Suprapubic skin (tissue), 4 donors: ENCODE measurements around the gene CEACAM6. TPM values are rescaled to one million over a fixed set of nuclear protein-coding genes. Genes with fewer than 3 reads are reported as not detected.
A peak's percentile ranks its signal among the peaks of the same experiment; 100 is the strongest.

Source experiments
- DNase-seq, 2 donors: peaks; one replicate each; pipeline ENCODE4 v3.0.0-alpha.2; 2019; ENCODE audit warnings: low spot score in 2 of 2
- H3K27ac ChIP-seq: fragments of 200-600 bp; sonication (generic); one replicate; pipeline ENCODE4 v1.5.1; 2019
- H3K27me3 ChIP-seq: fragments of 200-600 bp; sonication (generic); one replicate; pipeline ENCODE4 v1.5.1; 2019
- H3K36me3 ChIP-seq: fragments of 200-600 bp; sonication (generic); one replicate; pipeline ENCODE4 v1.5.1; 2019
- H3K4me1 ChIP-seq: fragments of 200-600 bp; sonication (generic); one replicate; pipeline ENCODE4 v1.5.1; 2019
- H3K4me3 ChIP-seq: fragments of 200-600 bp; sonication (generic); one replicate; pipeline ENCODE4 v1.5.1; 2019; ENCODE audit warnings: mild to moderate bottlenecking
- H3K9me3 ChIP-seq: fragments of 200-600 bp; sonication (generic); one replicate; pipeline ENCODE4 v1.5.1; 2019
- CTCF ChIP-seq, 2 donors: fragments of 200-600 bp in 1 of 2; fragments of 450-650 bp in 1 of 2; sonication (generic) in 1 of 2; IDR thresholded peaks; one replicate each; pipeline ENCODE4 v1.5.1; 2016 to 2019; ENCODE audit warnings: antibody characterized with exemption in 2 of 2, mild to moderate bottlenecking in 1 of 2, moderate library complexity in 1 of 2
- EP300 ChIP-seq: sonication (generic); formaldehyde crosslinking; IDR thresholded peaks from one replicate; pipeline ENCODE4 v1.6.1; 2017; ENCODE audit warnings: antibody characterized with exemption
- POLR2A ChIP-seq, 2 donors: fragments of 450-650 bp; IDR thresholded peaks; one replicate each; pipeline ENCODE4 v1.6.1; 2017; ENCODE audit warnings: antibody characterized with exemption in 2 of 2, mild to moderate bottlenecking in 2 of 2, moderate library complexity in 2 of 2
- POLR2AphosphoS5 ChIP-seq, 3 donors: sonication (generic); formaldehyde crosslinking; IDR thresholded peaks; one replicate each; pipeline ENCODE4 v1.6.1; 2017; ENCODE audit warnings: antibody characterized with exemption in 3 of 3
- WGBS: methylation state at CpG from one replicate; pipeline ENCODE4 v1.1.5; 2018; 5-methylcytosine and 5-hydroxymethylcytosine counted together
- total RNA-seq, 4 donors: library from RNA; depleted of rRNA; stranded (reverse); fragments of >200 nt; gene quantifications; one replicate each; pipeline ENCODE4 v1.1.0, GENCODE V29; 2016

CEACAM6 gene
- total RNA-seq, 4 donors from 2014 or later = 6.0 to 26.2 (median 16.8) TPM

DNA sequence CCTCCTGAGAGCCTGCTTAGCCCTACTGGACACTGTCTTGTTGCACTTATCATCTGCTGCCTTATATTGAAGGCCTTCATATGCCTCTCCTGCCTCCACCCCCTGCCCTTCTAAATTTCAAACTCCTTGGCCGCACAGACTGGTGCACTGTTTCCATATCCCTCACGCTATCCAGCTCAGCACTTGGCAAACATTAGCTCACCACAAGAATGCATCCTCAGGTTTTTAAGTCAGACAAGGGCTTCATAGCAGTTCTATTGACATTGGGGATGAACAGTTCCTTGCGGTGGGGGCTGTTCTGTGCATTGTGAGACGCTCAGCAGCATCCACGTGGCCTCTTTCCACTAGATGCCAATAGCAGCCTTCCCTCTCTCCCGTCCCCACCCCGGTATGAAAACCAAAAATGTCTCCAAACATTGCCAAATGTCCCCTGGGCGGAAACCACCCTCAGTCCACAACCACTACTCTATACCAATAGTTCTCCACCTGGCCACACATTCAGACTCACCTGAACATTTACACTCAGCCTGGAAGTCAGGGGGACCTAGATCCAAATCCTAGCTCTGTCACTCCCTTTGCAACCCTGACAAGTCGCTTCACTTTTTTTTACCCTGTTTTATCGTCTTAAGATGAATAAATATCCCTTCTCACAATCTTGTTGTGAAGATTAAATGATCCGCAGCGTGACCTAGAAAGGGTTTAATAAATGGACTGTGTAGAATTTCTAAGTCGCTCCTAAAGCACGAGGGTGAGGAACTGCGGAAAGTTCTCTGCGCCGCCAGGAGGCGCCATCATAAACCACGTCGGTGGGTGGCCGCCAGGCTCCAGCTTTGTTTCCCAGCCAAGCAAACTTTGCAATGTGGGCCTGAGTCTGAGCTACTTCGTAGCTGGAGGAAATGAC is 37.4 kb downstream of the CEACAM6 start:
- no peak for DNase-seq
- no peak for TF ChIP-seq EP300
- peak; percentile 28 to 55 for TF ChIP-seq CTCF (IDR thresholded peaks at IDR 0.05)
- no peak overlapping the region for H3K27ac ChIP-seq

DNA sequence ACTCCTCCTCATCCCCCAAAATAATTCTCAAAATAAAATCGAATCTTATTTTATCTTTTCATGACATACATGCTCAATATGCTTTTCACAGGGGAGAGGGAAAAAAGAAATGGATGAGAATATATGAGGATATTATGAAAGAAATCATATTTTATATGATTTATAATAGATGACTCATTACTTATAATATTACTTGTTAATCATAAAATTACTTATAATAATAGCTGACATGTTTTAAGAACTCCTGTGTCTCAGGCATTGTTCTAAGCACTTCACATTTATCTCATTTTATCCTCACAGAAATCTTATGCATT is 38.0 kb downstream of the CEACAM6 start:
- Histone ChIP-seq H3K27ac (no peak overlapping the region), H3K9me3 (no peaks in the 10 kb centered on the region), H3K4me3 (no peak overlapping the region), H3K36me3 (no peaks in the 10 kb centered on the region), H3K27me3 (peaks cover 37% of the 10 kb centered on the region), H3K4me1 (peaks cover 2% of the 10 kb centered on the region)
- WGBS = 4% methylated on average over 1 of the region's 1 CpG
- DNase-seq = no peak
- TF ChIP-seq EP300 (no peak), POLR2A (IDR thresholded peaks at IDR 0.05) (no peak), CTCF (IDR thresholded peaks at IDR 0.05) (no peak), POLR2AphosphoS5 (IDR thresholded peaks at IDR 0.05) (no peak)

More for the DNA sequence above, 37.4 kb downstream of the CEACAM6 start:
- Histone ChIP-seq H3K9me3 (no peaks in the 10 kb centered on the region), H3K4me1 (peaks cover 2% of the 10 kb centered on the region), H3K27me3 (peaks cover 38% of the 10 kb centered on the region), H3K4me3 (no peak overlapping the region), H3K36me3 (no peaks in the 10 kb centered on the region)
- WGBS = 21% methylated on average over 22 of the region's 22 CpGs

DNA sequence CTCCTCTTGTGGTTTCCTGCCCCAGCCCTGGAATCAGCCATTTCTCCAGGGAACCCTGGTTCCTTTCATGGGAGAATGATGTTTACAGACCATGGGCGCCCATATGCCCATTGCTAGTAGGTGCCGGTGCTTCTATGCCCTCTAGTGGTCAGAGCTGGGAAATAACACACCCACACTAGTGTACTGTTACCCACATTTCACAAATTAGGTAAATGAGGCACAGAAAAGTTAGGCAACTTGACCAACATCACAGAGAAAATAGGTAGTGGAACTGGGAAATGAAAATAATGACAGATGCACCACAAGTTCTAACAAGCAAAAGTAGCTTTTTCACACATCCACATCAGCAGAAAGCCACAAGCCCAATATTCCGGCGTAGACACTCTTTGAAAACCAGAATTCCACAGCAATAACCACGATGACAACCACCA is 39.7 kb downstream of the CEACAM6 start:
- WGBS = 35% methylated on average over 5 of the region's 5 CpGs
- Histone ChIP-seq H3K27me3 (peaks cover 30% of the 10 kb centered on the region), H3K4me1 (peaks cover 2% of the 10 kb centered on the region), H3K9me3 (no peaks in the 10 kb centered on the region), H3K27ac (no peak overlapping the region), H3K36me3 (no peaks in the 10 kb centered on the region), H3K4me3 (no peak overlapping the region)
- no peak for DNase-seq
- peak; percentile 37 to 73 for TF ChIP-seq CTCF (IDR thresholded peaks at IDR 0.05)
- no peak for TF ChIP-seq EP300
- TF ChIP-seq POLR2AphosphoS5 (IDR thresholded peaks at IDR 0.05) = no peak
- no peak for TF ChIP-seq POLR2A (IDR thresholded peaks at IDR 0.05)

- Histone ChIP-seq H3K27ac (no peak within 1 kb of the TSS), H3K4me3 (no peak within 1 kb of the TSS), H3K4me1 (peaks cover 2% of the 10 kb centered on the region), H3K27me3 (peaks cover 23% of the 10 kb centered on the region), H3K9me3 (no peaks in the 10 kb centered on the region), H3K36me3 (no peaks in the 10 kb centered on the region)
- TF ChIP-seq POLR2AphosphoS5 (IDR thresholded peaks at IDR 0.05) (no peak), CTCF (IDR thresholded peaks at IDR 0.05) (no peak), EP300 (no peak), POLR2A (IDR thresholded peaks at IDR 0.05) (no peak)
- no peak for DNase-seq
Measured at GRCh38 chr19:41796362-41796761, 41.0 kb downstream of the CEACAM6 start, which contains the start of gene CEACAM3. Gene CEACAM3 (plus strand): TSS chr19:41796587. CDS start chr19:41796678, 91 bp downstream.

DNA sequence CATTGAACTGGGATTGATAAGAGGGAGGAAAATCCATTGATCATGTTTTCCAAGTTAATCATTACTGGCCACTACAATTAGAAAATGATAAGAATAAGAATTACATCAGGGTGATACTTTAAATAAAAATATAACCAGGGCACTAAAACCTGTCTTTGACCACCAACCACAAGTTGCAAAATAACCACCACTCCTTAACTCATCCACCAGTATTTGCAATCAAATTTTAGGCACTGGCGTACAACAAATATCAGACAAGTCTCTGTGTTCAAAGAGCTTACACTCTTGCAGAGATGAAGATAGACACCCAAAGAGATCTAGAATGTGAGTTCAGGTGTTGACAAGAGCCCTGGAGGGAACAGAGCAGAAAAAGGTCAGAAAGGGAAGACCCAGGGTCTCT is 41.6 kb downstream of the CEACAM6 start:
- Histone ChIP-seq H3K4me3 (no peak overlapping the region), H3K27ac (no peak overlapping the region), H3K27me3 (peaks cover 19% of the 10 kb centered on the region), H3K9me3 (no peaks in the 10 kb centered on the region), H3K4me1 (peaks cover 2% of the 10 kb centered on the region), H3K36me3 (no peaks in the 10 kb centered on the region)
- no peak for DNase-seq
- 90% methylated on average over 1 of the region's 1 CpG for WGBS
- TF ChIP-seq POLR2AphosphoS5 (IDR thresholded peaks at IDR 0.05) = no peak
- TF ChIP-seq EP300 = no peak
- no peak for TF ChIP-seq CTCF (IDR thresholded peaks at IDR 0.05)
- TF ChIP-seq POLR2A (IDR thresholded peaks at IDR 0.05) = no peak
